SU-DHL-6 (cell line): ENCODE measurements around the gene DALRD3.
A peak's percentile ranks its signal among the peaks of the same experiment; 100 is the strongest.

Source experiments
- H2AFZ ChIP-seq: fragments of 200-600 bp; sonication (generic); 2 replicates; pipeline ENCODE4 v1.6.1; 2014; ENCODE audit warnings: low read depth, mild to moderate bottlenecking, moderate library complexity, mixed read lengths, antibody characterized with exemption, low read length; ENCODE audit not compliant: severe bottlenecking
- H3F3A ChIP-seq: fragments of 200-600 bp; shearing (Covaris generic); 2 replicates; pipeline ENCODE4 v1.6.0; 2016; ENCODE audit warnings: antibody characterized with exemption, mild to moderate bottlenecking; ENCODE audit not compliant: insufficient read depth
- H3K27ac ChIP-seq: fragments of 200-600 bp; sonication (generic); 2 replicates; pipeline ENCODE4 v1.5.1; 2016; ENCODE audit warnings: low read depth, mild to moderate bottlenecking, low read length, moderate library complexity, mixed read lengths
- H3K27me3 ChIP-seq: fragments of 200-600 bp; sonication (generic), shearing (Covaris generic); 2 replicates; pipeline ENCODE4 v1.6.0; 2014; ENCODE audit warnings: mild to moderate bottlenecking, low read length
- H3K36me3 ChIP-seq: fragments of 200-600 bp; sonication (generic); 2 replicates; pipeline ENCODE4 v1.6.1; 2014; ENCODE audit warnings: mild to moderate bottlenecking, low read length, mixed read lengths
- H3K4me2 ChIP-seq: fragments of 300-600, 200-600 bp; shearing (Covaris generic), sonication (generic); 2 replicates; pipeline ENCODE4 v1.6.0; 2014; ENCODE audit warnings: low read length, low read depth, mild to moderate bottlenecking; ENCODE audit not compliant: poor library complexity, severe bottlenecking
- H3K4me3 ChIP-seq: fragments of 200-600 bp; sonication (generic); 2 replicates; pipeline ENCODE4 v1.5.1; 2014; ENCODE audit warnings: antibody characterized with exemption, low read length, mild to moderate bottlenecking, mixed read lengths; ENCODE audit not compliant: insufficient read depth, poor library complexity, severe bottlenecking
- H3K79me2 ChIP-seq: fragments of 200-600 bp; sonication (generic); 2 replicates; pipeline ENCODE4 v1.6.1; 2014; ENCODE audit warnings: mild to moderate bottlenecking, low read length, moderate library complexity; ENCODE audit not compliant: insufficient read depth
- H3K9ac ChIP-seq: fragments of 200-600 bp; sonication (generic); 2 replicates; pipeline ENCODE4 v1.7.0; 2014; ENCODE audit warnings: mild to moderate bottlenecking, low read length
- H3K9me2 ChIP-seq: fragments of 200-600 bp; sonication (generic); replicated peaks from 2 replicates; pipeline ENCODE4 v1.6.1; 2014; ENCODE audit warnings: low read length; ENCODE audit not compliant: insufficient read depth
- H3K9me3 ChIP-seq: fragments of 200-600 bp; sonication (generic); 2 replicates; pipeline ENCODE4 v1.6.1; 2014; ENCODE audit warnings: low read length, mixed read lengths; ENCODE audit not compliant: insufficient read depth
- H4K20me1 ChIP-seq: fragments of 200-600 bp; sonication (generic); 2 replicates; pipeline ENCODE4 v1.6.1; 2014; ENCODE audit warnings: low read depth, mild to moderate bottlenecking, antibody characterized with exemption, low read length, moderate library complexity, mixed read lengths
- CTCF ChIP-seq: fragments of 200-600 bp; sonication (generic); IDR thresholded peaks from one replicate; pipeline ENCODE4 v1.5.1; 2017; ENCODE audit warnings: antibody characterized with exemption, mild to moderate bottlenecking, low read length, moderate library complexity; ENCODE audit not compliant: insufficient read depth, poor library complexity, severe bottlenecking
- EZH2phosphoT487 ChIP-seq: fragments of 200-600 bp; sonication (generic), shearing (Covaris generic); conservative IDR thresholded peaks from 2 replicates; pipeline ENCODE4 v1.6.1; 2018; ENCODE audit warnings: mild to moderate bottlenecking, antibody characterized with exemption, low read length, moderate library complexity, mixed read lengths

The DALRD3 gene

GRCh38 chr3:48991851-48992545 is 26.4 kb downstream of the DALRD3 start:
- no peaks in the 10 kb centered on the region for H3K9me3 ChIP-seq
- H3K9me2 ChIP-seq, result no peaks in the 10 kb centered on the region
- H3K9ac ChIP-seq, result peak overlapping the region; percentile 70
- H3F3A ChIP-seq, result 0 out of 2 replicates have a peak, but pooled peaks cover under 1% of the 10 kb centered on the region
- no peak overlapping the region for H2AFZ ChIP-seq
- H4K20me1 ChIP-seq, result no peaks in the 10 kb centered on the region
- no peak for TF ChIP-seq EZH2phosphoT487
- TF ChIP-seq CTCF, result no peak
- H3K27ac ChIP-seq, result peak overlapping the region; percentile 65
- no peaks in the 10 kb centered on the region for H3K36me3 ChIP-seq
- peak overlapping the region; percentile 60 for H3K4me3 ChIP-seq
- H3K79me2 ChIP-seq, result peaks cover 20% of the 10 kb centered on the region
- no peaks in the 10 kb centered on the region for H3K27me3 ChIP-seq
- H3K4me2 ChIP-seq, result peak overlapping the region; percentile 76

- TF ChIP-seq EZH2phosphoT487, result no peak
- TF ChIP-seq CTCF, result no peak
- peaks cover 20% of the 10 kb centered on the region for H3K79me2 ChIP-seq
- peaks cover 6% of the 10 kb centered on the region; the same call in 1 of the 2 replicates for H3F3A ChIP-seq
- peak overlapping the region; percentile 64 for H2AFZ ChIP-seq
- peak overlapping the region; percentile 76 for H3K4me2 ChIP-seq
- no peaks in the 10 kb centered on the region for H3K27me3 ChIP-seq
- peak overlapping the region; percentile 60 for H3K4me3 ChIP-seq
- no peaks in the 10 kb centered on the region for H3K9me2 ChIP-seq
- H3K36me3 ChIP-seq, result no peaks in the 10 kb centered on the region
- peak overlapping the region; percentile 65 for H3K27ac ChIP-seq
- peak overlapping the region; percentile 70 for H3K9ac ChIP-seq
- H3K9me3 ChIP-seq, result no peaks in the 10 kb centered on the region
- no peaks in the 10 kb centered on the region for H4K20me1 ChIP-seq
Observed at GRCh38 chr3:48990636-48991469, 27.5 kb downstream of the DALRD3 start.

- peaks cover 20% of the 10 kb centered on the region for H3K79me2 ChIP-seq
- H3K36me3 ChIP-seq, result no peaks in the 10 kb centered on the region
- no peak for TF ChIP-seq EZH2phosphoT487
- TF ChIP-seq CTCF, result peak; percentile 15
- peak within 1 kb of the TSS; percentile 76 for H3K4me2 ChIP-seq
- H2AFZ ChIP-seq, result peak within 1 kb of the TSS; percentile 64
- no peaks in the 10 kb centered on the region for H3K9me2 ChIP-seq
- peak within 1 kb of the TSS; percentile 70 for H3K9ac ChIP-seq
- H4K20me1 ChIP-seq, result no peaks in the 10 kb centered on the region
- peaks cover 9% of the 10 kb centered on the region; the same call in 1 of the 2 replicates for H3F3A ChIP-seq
- no peaks in the 10 kb centered on the region for H3K27me3 ChIP-seq
- H3K27ac ChIP-seq, result peak within 1 kb of the TSS; percentile 65
- H3K9me3 ChIP-seq, result no peaks in the 10 kb centered on the region
- peak within 1 kb of the TSS; percentile 60 for H3K4me3 ChIP-seq
Observed at GRCh38 chr3:48989796-48990635, 28.4 kb downstream of the DALRD3 start, which contains the start of gene P4HTM. Gene P4HTM (plus strand): TSS chr3:48990241. CDS start chr3:48990257, 16 bp downstream.
